AG04450 (cell line): Measurements from ENCODE around the gene FUT9. TPM values are rescaled to one million over a fixed set of nuclear protein-coding genes. Genes with fewer than 3 reads are reported as not detected.

ENCODE experiments used
- CTCF ChIA-PET: fragments of 300-600, 350-600 bp; formaldehyde crosslinking; extraction: SDS; loops from one replicate; lab custom pipeline; 2022; ENCODE audit warnings: antibody characterized with exemption, inconsistent platforms; lab: Charles Lee
- POLR2A ChIA-PET: fragments of 350-600 bp; formaldehyde crosslinking; extraction: SDS; loops from one replicate; lab custom pipeline; 2021; ENCODE audit warnings: antibody characterized with exemption, inconsistent platforms; lab: Yijun Ruan, JAX
- DNase-seq: peaks from one replicate; pipeline ENCODE4 v3.0.0-alpha.2; 2011; ENCODE audit warnings: low read depth, low spot score
- H3K27ac ChIP-seq: one replicate; pipeline ENCODE4 v1.5.1; 2012; ENCODE audit warnings: low read depth, low read length, control low read depth
- H3K27me3 ChIP-seq: one replicate; pipeline ENCODE4 v1.6.0; 2012; ENCODE audit warnings: low read length; ENCODE audit not compliant: control insufficient read depth, insufficient read depth
- H3K4me3 ChIP-seq: 2 replicates; pipeline ENCODE4 v1.5.1; 2011; ENCODE audit warnings: mild to moderate bottlenecking, low read depth, low read length, control low read depth
- H3K9me3 ChIP-seq: 2 replicates; pipeline ENCODE4 v1.5.1; 2012; ENCODE audit warnings: low read length; ENCODE audit not compliant: control insufficient read depth, insufficient read depth
- polyA plus RNA-seq: library from polyadenylated mRNA; depleted of rRNA; stranded (reverse); fragments of >200 nt; gene quantifications from 2 replicates; pipeline ENCODE4 v1.2.3, GENCODE V29; 2011
- TF ChIP-seq, protein P1 (sequence below): IDR thresholded peaks from 2 replicates; pipeline ENCODE4 v1.5.1; 2011; ENCODE audit warnings: low read depth, low read length, control low read depth, inconsistent platforms

Gene FUT9
- polyA plus RNA-seq, 1 experiment = not detected

DNA sequence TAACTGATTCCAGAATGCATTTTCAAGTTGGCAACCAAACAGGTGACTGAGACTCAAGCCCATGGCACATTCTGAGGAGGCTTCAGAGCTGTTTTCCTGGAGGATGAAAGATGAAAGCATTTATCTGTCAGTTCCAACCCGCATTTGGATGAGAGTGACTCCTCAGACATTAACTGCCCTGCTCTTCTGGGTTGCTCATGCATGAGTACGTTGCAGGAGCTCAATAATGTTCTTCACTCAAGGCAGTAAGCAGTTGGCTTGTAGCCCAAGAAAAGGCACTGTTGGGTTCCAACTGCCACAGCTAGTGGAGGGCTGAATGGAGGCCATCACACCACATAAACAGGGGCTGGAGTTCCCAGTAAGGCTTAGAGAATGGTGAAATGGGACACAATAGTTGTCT, 155.3 kb downstream of the FUT9 start:
- TF ChIP-seq, protein P1, sequence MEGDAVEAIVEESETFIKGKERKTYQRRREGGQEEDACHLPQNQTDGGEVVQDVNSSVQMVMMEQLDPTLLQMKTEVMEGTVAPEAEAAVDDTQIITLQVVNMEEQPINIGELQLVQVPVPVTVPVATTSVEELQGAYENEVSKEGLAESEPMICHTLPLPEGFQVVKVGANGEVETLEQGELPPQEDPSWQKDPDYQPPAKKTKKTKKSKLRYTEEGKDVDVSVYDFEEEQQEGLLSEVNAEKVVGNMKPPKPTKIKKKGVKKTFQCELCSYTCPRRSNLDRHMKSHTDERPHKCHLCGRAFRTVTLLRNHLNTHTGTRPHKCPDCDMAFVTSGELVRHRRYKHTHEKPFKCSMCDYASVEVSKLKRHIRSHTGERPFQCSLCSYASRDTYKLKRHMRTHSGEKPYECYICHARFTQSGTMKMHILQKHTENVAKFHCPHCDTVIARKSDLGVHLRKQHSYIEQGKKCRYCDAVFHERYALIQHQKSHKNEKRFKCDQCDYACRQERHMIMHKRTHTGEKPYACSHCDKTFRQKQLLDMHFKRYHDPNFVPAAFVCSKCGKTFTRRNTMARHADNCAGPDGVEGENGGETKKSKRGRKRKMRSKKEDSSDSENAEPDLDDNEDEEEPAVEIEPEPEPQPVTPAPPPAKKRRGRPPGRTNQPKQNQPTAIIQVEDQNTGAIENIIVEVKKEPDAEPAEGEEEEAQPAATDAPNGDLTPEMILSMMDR = no peak
- no peak for DNase-seq
- peaks cover 9% of the 10 kb centered on the region; the same call in 1 of the 2 replicates for H3K9me3 ChIP-seq
- ChIA-PET CTCF (no interaction called here), POLR2A (no interaction called here)
- H3K27me3 ChIP-seq = no peaks in the 10 kb centered on the region
- no peak overlapping the region for H3K27ac ChIP-seq
- no peak overlapping the region for H3K4me3 ChIP-seq

DNA sequence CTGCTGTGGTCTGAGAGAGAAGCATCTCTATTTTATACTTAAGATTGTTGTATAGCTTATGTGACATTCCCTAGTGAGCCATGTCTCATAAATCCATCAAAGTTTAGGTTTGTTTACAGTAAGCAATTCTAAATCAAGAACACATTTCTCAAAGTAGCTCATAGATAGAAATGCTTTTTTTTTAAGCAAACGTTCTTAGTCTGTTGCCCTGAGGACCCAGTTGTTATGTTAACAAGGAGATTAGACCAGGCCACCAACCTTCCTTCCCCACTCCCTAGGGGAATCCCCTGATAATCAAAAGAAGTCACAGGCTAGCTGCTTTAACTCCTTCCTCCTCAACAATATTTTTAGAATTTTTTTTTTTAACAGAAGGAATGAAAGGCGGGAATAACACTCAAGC, 169.0 kb downstream of the FUT9 start:
- H3K4me3 ChIP-seq = no peak overlapping the region
- CTCF ChIA-PET = no interaction called here
- H3K27me3 ChIP-seq = no peaks in the 10 kb centered on the region
- TF ChIP-seq, protein P1 = no peak
- DNase-seq = no peak
- H3K9me3 ChIP-seq = peaks cover 6% of the 10 kb centered on the region; the same call in 1 of the 2 replicates
- no peak overlapping the region for H3K27ac ChIP-seq
- POLR2A ChIA-PET = no interaction called here

DNA sequence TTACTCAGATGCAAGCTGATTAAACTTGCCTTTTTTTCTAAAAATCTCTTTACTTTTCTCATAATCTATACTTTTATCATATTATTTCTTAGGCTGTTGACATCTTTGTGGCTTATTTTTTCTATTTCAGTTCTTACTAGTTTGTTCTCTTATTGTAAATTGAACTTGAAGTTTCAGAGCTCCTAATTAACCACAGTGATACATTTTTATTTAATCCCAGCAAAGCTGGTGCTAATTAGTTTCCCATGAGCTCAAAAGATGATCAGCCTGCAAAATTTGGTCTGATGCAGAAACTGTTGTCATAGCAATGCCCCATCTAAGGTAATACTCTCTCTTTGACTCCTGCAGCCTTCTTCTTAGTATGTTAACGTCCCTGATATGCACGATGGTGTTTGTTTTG, 170.3 kb downstream of the FUT9 start:
- DNase-seq = no peak
- TF ChIP-seq, protein P1 = no peak
- peaks cover 6% of the 10 kb centered on the region; the same call in 1 of the 2 replicates for H3K9me3 ChIP-seq
- no peaks in the 10 kb centered on the region for H3K27me3 ChIP-seq
- POLR2A ChIA-PET = no interaction called here
- no peak overlapping the region for H3K27ac ChIP-seq
- no peak overlapping the region for H3K4me3 ChIP-seq
- CTCF ChIA-PET = no interaction called here

DNA sequence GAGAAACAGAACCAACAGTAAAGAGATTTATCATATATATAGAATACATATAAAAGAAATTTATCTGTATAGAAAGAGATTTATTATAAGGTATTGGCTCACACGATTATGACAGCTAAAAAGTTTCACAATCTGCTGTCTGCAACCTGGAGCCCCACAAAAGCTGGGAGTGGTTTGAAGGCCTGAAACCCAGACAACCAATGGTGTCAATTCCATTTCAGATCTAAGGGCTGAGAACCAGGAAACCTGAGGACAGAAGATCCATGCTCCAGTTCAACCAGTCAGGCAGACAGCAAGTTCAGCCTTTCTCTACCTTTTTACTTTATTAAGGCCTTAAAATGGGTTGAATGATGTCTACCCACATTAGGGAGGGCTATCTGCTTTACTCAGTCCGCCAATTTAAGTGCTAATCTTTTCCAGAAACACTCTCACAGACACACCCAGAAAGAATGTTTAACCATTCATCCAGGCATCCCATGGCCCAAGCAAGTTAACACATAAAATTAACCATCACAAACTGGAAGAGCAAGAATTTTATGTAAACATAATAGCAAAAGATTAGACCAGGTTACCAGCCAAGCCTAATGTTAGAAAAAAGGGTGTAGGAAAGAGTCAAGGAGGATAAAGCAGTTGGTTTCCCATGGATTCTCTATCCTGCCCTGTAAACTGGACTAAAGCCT, 170.9 kb downstream of the FUT9 start:
- no peak for DNase-seq
- Histone ChIP-seq H3K4me3 (no peak overlapping the region), H3K27ac (no peak overlapping the region), H3K27me3 (no peaks in the 10 kb centered on the region), H3K9me3 (peaks cover 6% of the 10 kb centered on the region; the same call in 1 of the 2 replicates)
- TF ChIP-seq, protein P1 = no peak
- ChIA-PET CTCF (no interaction called here), POLR2A (no interaction called here)

DNA sequence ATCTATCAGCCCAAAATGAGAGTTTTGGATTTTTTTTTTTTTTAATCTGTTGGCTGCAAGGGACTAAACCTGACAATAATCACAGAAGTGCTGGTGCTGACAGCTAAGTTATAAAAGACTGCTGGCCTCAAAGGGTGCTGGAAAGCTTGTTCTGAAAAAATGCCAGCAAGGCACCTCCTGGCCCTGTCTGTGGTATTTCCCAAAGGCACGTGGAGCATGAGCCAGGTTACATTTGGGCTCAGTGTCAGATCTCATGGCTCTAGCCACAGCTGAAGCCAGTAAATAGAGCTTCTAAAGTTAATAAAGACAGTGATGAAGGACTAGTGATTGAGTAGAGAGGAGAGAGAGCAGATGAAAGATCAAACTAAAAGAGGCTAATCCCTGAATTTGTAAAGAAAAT, 178.9 kb downstream of the FUT9 start:
- no peak overlapping the region for H3K4me3 ChIP-seq
- H3K27me3 ChIP-seq = no peaks in the 10 kb centered on the region
- ChIA-PET CTCF (no interaction called here), POLR2A (no interaction called here)
- no peak for DNase-seq
- TF ChIP-seq, protein P1 = no peak
- no peak overlapping the region for H3K27ac ChIP-seq
- H3K9me3 ChIP-seq = peaks cover 3% of the 10 kb centered on the region
